ENCODE data around the gene EPHA6. TPM values are rescaled to one million over a fixed set of nuclear protein-coding genes. Genes with fewer than 3 reads are reported as not detected.

The EPHA6 gene
- total and polyA plus RNA-seq, 10 of the 15 experiments (the other 5 are each of a cell fraction or from before 2014, with no cell fraction given): not detected

- no peaks in the 10 kb centered on the region for H3K79me2 ChIP-seq (ENCODE audit: control insufficient read depth, insufficient read depth, low read length)
- H2AFZ ChIP-seq (ENCODE audit: control insufficient read depth, low read depth, low read length): no peak overlapping the region
- CTCF ChIA-PET: no interaction called here
- WGBS (ENCODE audit: insufficient coverage, insufficient replicate concordance, low lambda C conversion rate, missing lambda C conversion rate): 42% methylated on average over 3 of the region's 3 CpGs
- in situ Hi-C loops (cut with MboI): no loop called here
- peak; percentile 92 for ATAC-seq
- H3K9me3 ChIP-seq (replicated peaks; ENCODE audit: control insufficient read depth, insufficient read depth, low read length): no peaks in the 10 kb centered on the region
- H3K36me3 ChIP-seq (ENCODE audit: control insufficient read depth in 2 of 2, insufficient read depth in 2 of 2, low read length in 1 of 2): no peaks in the 10 kb centered on the region
- H3K4me3 ChIP-seq: no peak overlapping the region
- H3K9ac ChIP-seq (ENCODE audit: control insufficient read depth, insufficient read depth, low read length): no peak overlapping the region
- intact Hi-C loops (cut with micrococcal nuclease; ENCODE audit: unreplicated experiment): no loop called here
- SMC1A ChIA-PET (ENCODE audit: uncharacterized antibody, unreplicated experiment): no interaction called here
- BruUV-seq (replicated peaks): no TSS peak
- DNase-seq (ENCODE audit: low read depth, low spot score): peak; percentile 3
- FAIRE-seq: no peak
- TF ChIP-seq ATF7 (IDR thresholded peaks at IDR 0.05; ENCODE audit: low read depth): peak; percentile 35; the same call in 1 of the 2 replicates
- no peak for TF ChIP-seq HDAC6 (IDR thresholded peaks at IDR 0.05; ENCODE audit: unreplicated experiment)
- TF ChIP-seq CEBPB (IDR thresholded peaks at IDR 0.05; ENCODE audit: borderline replicate concordance in 1 of 2, low read depth in 2 of 2, low read length in 2 of 2): no peak
- no peak for TF ChIP-seq POLR2AphosphoS2 (IDR thresholded peaks at IDR 0.05; ENCODE audit: low read depth, low read length)
- TF ChIP-seq POU2F2 (IDR thresholded peaks at IDR 0.05; ENCODE audit: borderline replicate concordance, low read depth, low read length): no peak
- TF ChIP-seq EP300 (IDR thresholded peaks at IDR 0.05; ENCODE audit: borderline replicate concordance in 1 of 2, control insufficient read depth in 1 of 2, low read depth in 2 of 2, low read length in 2 of 2): peak in 1 of 2 experiments; percentile 21; a peak in 1 of 4 replicates
- TF ChIP-seq NRF1 (conservative IDR thresholded peaks at IDR 0.05; ENCODE audit: low read depth, low read length): no peak
- no peak for TF ChIP-seq TAF1 (IDR thresholded peaks at IDR 0.05; ENCODE audit: borderline replicate concordance, low read depth, low read length)
- TF ChIP-seq ZNF622 (IDR thresholded peaks at IDR 0.05): no peak
- no peak for TF ChIP-seq NFYB (IDR thresholded peaks at IDR 0.05; ENCODE audit: insufficient read depth, low read depth, low read length)
- TF ChIP-seq MEF2B (IDR thresholded peaks at IDR 0.05; ENCODE audit: partially characterized antibody, poor library complexity, severe bottlenecking): no peak
- TF ChIP-seq ASH2L (IDR thresholded peaks at IDR 0.05; ENCODE audit: borderline replicate concordance, low read depth): no peak
- H3K4me2 ChIP-seq (ENCODE audit: control insufficient read depth, insufficient read depth): no peak overlapping the region
- POLR2A ChIA-PET: no interaction called here
- no peaks in the 10 kb centered on the region for H3K27me3 ChIP-seq (replicated peaks in 1 of 2; ENCODE audit: control insufficient read depth in 2 of 2, insufficient read depth in 2 of 2, low read length in 1 of 2)
- H4K20me1 ChIP-seq (ENCODE audit: control insufficient read depth, insufficient read depth): no peaks in the 10 kb centered on the region
- RAD21 ChIA-PET (ENCODE audit: unreplicated experiment): no interaction called here
- no peaks in the 10 kb centered on the region for H3K4me1 ChIP-seq (ENCODE audit: control insufficient read depth, insufficient read depth, low read length)
- H3K27ac ChIP-seq (ENCODE audit: control insufficient read depth, insufficient read depth): no peak overlapping the region
These were observed 765.0 kb downstream of the EPHA6 start for GRCh38 chr3:97579365-97579764.

All from GM12878 (cell line).